Natural killer cell (primary cell): ENCODE measurements around the gene TBXA2R. TPM values are rescaled to one million over a fixed set of nuclear protein-coding genes. Genes with fewer than 3 reads are reported as not detected.

Source experiments
- ATAC-seq, 3 donors: fragments of 150-1000 bp in 2 of 3; fragments of 200-7000 bp in 1 of 3; cut with Tn5 transposase; 1 replicate in 1 of 3; 2 replicates in 2 of 3; pipeline ENCODE4 v1.10.0; 2021; ENCODE audit warnings: mild to moderate bottlenecking in 2 of 3, moderate library complexity in 2 of 3
- DNase-seq, 2 donors: peaks; one replicate each; pipeline versions ENCODE4 v3.0.0 to v3.0.0-alpha.2; 2013 to 2021; ENCODE audit warnings: mixed read lengths in 1 of 2
- H3K27ac ChIP-seq: one replicate; pipeline ENCODE4 v1.5.1; 2013; ENCODE audit warnings: mild to moderate bottlenecking, low read length
- H3K27me3 ChIP-seq: one replicate; pipeline ENCODE4 v1.6.1; 2013; ENCODE audit warnings: low read length; ENCODE audit not compliant: control insufficient read depth, insufficient read depth
- H3K36me3 ChIP-seq: one replicate; pipeline ENCODE4 v1.6.1; 2013; ENCODE audit warnings: low read length; ENCODE audit not compliant: control insufficient read depth, insufficient read depth
- H3K4me1 ChIP-seq: one replicate; pipeline ENCODE4 v1.6.1; 2013; ENCODE audit warnings: low read length; ENCODE audit not compliant: control insufficient read depth, insufficient read depth
- H3K4me3 ChIP-seq: one replicate; pipeline ENCODE4 v1.5.1; 2013; ENCODE audit warnings: low read length
- H3K9me3 ChIP-seq: one replicate; pipeline ENCODE4 v1.6.1; 2013; ENCODE audit warnings: low read length; ENCODE audit not compliant: control insufficient read depth, insufficient read depth
- H3K27ac Mint-ChIP-seq, 2 donors: one replicate each; pipeline ENCODE4 v1.8.0; 2022; ENCODE audit warnings: mild to moderate bottlenecking in 2 of 2, mixed read lengths in 2 of 2, moderate library complexity in 1 of 2
- H3K27me3 Mint-ChIP-seq, 2 donors: one replicate each; pipeline ENCODE4 v1.8.0; 2022; ENCODE audit warnings: low read depth in 2 of 2, mixed read lengths in 2 of 2
- H3K36me3 Mint-ChIP-seq: one replicate; pipeline ENCODE4 v1.8.0; 2022; ENCODE audit warnings: mixed read lengths
- H3K4me1 Mint-ChIP-seq, 2 donors: one replicate each; pipeline ENCODE4 v1.8.0; 2022; ENCODE audit warnings: mixed read lengths in 2 of 2
- H3K4me3 Mint-ChIP-seq: one replicate; pipeline ENCODE4 v1.8.0; 2022; ENCODE audit warnings: mild to moderate bottlenecking, moderate library complexity, mixed read lengths
- H3K9me3 Mint-ChIP-seq, 2 donors: one replicate each; pipeline ENCODE4 v1.8.0; 2022; ENCODE audit warnings: mixed read lengths in 2 of 2
- WGBS: methylation state at CpG from one replicate; pipeline ENCODE4 v1.1.7; 2013; ENCODE audit warnings: missing lambda C conversion rate; ENCODE audit not compliant: insufficient coverage; 5-methylcytosine and 5-hydroxymethylcytosine counted together
- intact Hi-C: fragments of 100-400 bp; cut with micrococcal nuclease; formaldehyde crosslinking; loops from one replicate; pipeline ENCODE4 v1.14.2; 2022
- total RNA-seq, 4 donors: library from RNA; stranded (reverse); fragments of 120-200 nt in 1 of 4; gene quantifications; one replicate each; pipeline versions ENCODE4 v1.2.3 to v1.2.4, GENCODE V29; 2013 to 2022
- TF ChIP-seq, protein P1 (sequence below): fragments of 200-600 bp; IDR thresholded peaks from one replicate; pipeline ENCODE4 v1.8.0; 2022; ENCODE audit warnings: antibody characterized with exemption

TBXA2R gene
- total RNA-seq, 3 donors from 2014 or later (not counting 1 experiment from before 2014, with no cell fraction given), result 1.4 to 2.1 (median 2.1) TPM

GRCh38 chr19:3612901-3613741 is 6.4 kb upstream of the TBXA2R start:
- ATAC-seq, result no peak
- peaks cover 3 to 9% of the 10 kb centered on the region in 2 donors for H3K4me1 Mint-ChIP-seq
- no peak overlapping the region for H3K4me3 ChIP-seq

GRCh38 chr19:3612330-3612729 is 5.7 kb upstream of the TBXA2R start:
- ATAC-seq, result no peak
- H3K27ac ChIP-seq, result no peak overlapping the region

More at GRCh38 chr19:3612901-3613741, 6.4 kb upstream of the TBXA2R start:
- no peak overlapping the region for H3K27ac ChIP-seq
- no peak for DNase-seq
- Mint-ChIP-seq H3K9me3 (no peaks in the 10 kb centered on the region), H3K36me3 (no peaks in the 10 kb centered on the region), H3K4me3 (no peak overlapping the region), H3K27me3 (no peaks in the 10 kb centered on the region), H3K27ac (no peak overlapping the region)
- no peaks in the 10 kb centered on the region for H3K9me3 ChIP-seq
- TF ChIP-seq, protein P1, sequence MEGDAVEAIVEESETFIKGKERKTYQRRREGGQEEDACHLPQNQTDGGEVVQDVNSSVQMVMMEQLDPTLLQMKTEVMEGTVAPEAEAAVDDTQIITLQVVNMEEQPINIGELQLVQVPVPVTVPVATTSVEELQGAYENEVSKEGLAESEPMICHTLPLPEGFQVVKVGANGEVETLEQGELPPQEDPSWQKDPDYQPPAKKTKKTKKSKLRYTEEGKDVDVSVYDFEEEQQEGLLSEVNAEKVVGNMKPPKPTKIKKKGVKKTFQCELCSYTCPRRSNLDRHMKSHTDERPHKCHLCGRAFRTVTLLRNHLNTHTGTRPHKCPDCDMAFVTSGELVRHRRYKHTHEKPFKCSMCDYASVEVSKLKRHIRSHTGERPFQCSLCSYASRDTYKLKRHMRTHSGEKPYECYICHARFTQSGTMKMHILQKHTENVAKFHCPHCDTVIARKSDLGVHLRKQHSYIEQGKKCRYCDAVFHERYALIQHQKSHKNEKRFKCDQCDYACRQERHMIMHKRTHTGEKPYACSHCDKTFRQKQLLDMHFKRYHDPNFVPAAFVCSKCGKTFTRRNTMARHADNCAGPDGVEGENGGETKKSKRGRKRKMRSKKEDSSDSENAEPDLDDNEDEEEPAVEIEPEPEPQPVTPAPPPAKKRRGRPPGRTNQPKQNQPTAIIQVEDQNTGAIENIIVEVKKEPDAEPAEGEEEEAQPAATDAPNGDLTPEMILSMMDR, result no peak
- peaks cover 16% of the 10 kb centered on the region for H3K4me1 ChIP-seq
- intact Hi-C loops, result no loop called here
- no peaks in the 10 kb centered on the region for H3K27me3 ChIP-seq
- peaks cover 29% of the 10 kb centered on the region for H3K36me3 ChIP-seq
- WGBS, result 95% methylated on average over 79 of the region's 79 CpGs

GRCh38 chr19:3611841-3612240 is 5.2 kb upstream of the TBXA2R start:
- Mint-ChIP-seq H3K27me3 (no peaks in the 10 kb centered on the region), H3K4me1 (peaks cover 7 to 21% of the 10 kb centered on the region in 2 donors), H3K4me3 (no peak overlapping the region), H3K27ac (no peak overlapping the region), H3K9me3 (no peaks in the 10 kb centered on the region), H3K36me3 (no peaks in the 10 kb centered on the region)
- no peak overlapping the region for H3K27ac ChIP-seq
- ATAC-seq (no peak), DNase-seq (no peak)
- TF ChIP-seq, protein P1, result no peak
- WGBS, result 94% methylated on average over 36 of the region's 36 CpGs
- H3K36me3 ChIP-seq, result peaks cover 27% of the 10 kb centered on the region
- H3K4me1 ChIP-seq, result peaks cover 23% of the 10 kb centered on the region
- no peaks in the 10 kb centered on the region for H3K27me3 ChIP-seq
- no peaks in the 10 kb centered on the region for H3K9me3 ChIP-seq
- intact Hi-C loops, result no loop called here
- no peak overlapping the region for H3K4me3 ChIP-seq

More at GRCh38 chr19:3612330-3612729, 5.7 kb upstream of the TBXA2R start:
- no peak overlapping the region for H3K27ac Mint-ChIP-seq
- H3K27me3 ChIP-seq, result no peaks in the 10 kb centered on the region
- H3K9me3 ChIP-seq, result no peaks in the 10 kb centered on the region
- TF ChIP-seq, protein P1, result no peak
- no peaks in the 10 kb centered on the region for H3K36me3 Mint-ChIP-seq
- intact Hi-C loops, result no loop called here
- H3K36me3 ChIP-seq, result peaks cover 29% of the 10 kb centered on the region
- peaks cover 7 to 17% of the 10 kb centered on the region in 2 donors for H3K4me1 Mint-ChIP-seq
- no peak overlapping the region for H3K4me3 ChIP-seq
- DNase-seq, result no peak
- peaks cover 19% of the 10 kb centered on the region for H3K4me1 ChIP-seq
- WGBS, result 98% methylated on average over 33 of the region's 33 CpGs
- no peak overlapping the region for H3K4me3 Mint-ChIP-seq
- H3K9me3 Mint-ChIP-seq, result no peaks in the 10 kb centered on the region
- H3K27me3 Mint-ChIP-seq, result no peaks in the 10 kb centered on the region
